Stimulated activated CD4-positive, alpha-beta T cell treated with anti-CD3 and anti-CD28 coated beads, TNF-alpha, amount 100 ng/mL, for 4 hours (primary cell): ENCODE results near the gene RPL18.
"Not testable (repeated sequence)": the region's sequence is repeated elsewhere in the genome, so short reads cannot be mapped to it uniquely, and the experiment has no call there.

Experiments used
- DNase-seq, 3 experiments: peaks; one replicate each; pipeline ENCODE4 v3.0.0-alpha.2; 2020; ENCODE audit warnings: low read depth in 3 of 3

The RPL18 gene

GRCh38 chr19:48644839-48645619 lies 26.1 kb upstream of the RPL18 start:
- DNase-seq = peak in 2 of 3 experiments; percentile 39 to 57

GRCh38 chr19:48644355-48644754 lies 25.4 kb upstream of the RPL18 start:
- no peak for DNase-seq

GRCh38 chr19:48642862-48643261 lies 23.9 kb upstream of the RPL18 start:
- no peak for DNase-seq

DNA sequence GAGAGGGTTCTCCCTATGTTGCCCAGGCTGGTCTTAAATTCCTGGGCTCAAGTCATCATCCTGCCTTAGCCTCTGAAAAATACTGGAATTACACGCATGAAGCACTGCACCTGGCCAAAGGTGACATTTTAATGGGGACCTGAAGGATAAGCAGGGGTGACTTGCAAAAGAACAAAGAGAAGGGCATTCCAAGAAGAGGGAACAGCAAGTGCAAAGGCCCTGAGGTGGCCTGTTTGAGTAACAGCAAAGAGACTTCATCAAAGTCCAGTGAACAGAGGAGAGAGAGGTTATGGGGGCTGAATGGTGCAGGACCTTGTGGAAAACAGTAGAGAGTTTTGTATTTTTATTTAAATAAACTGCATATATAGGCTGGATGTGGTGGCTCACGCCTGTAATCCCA lies 22.9 kb upstream of the RPL18 start:
- DNase-seq = no peak

DNA sequence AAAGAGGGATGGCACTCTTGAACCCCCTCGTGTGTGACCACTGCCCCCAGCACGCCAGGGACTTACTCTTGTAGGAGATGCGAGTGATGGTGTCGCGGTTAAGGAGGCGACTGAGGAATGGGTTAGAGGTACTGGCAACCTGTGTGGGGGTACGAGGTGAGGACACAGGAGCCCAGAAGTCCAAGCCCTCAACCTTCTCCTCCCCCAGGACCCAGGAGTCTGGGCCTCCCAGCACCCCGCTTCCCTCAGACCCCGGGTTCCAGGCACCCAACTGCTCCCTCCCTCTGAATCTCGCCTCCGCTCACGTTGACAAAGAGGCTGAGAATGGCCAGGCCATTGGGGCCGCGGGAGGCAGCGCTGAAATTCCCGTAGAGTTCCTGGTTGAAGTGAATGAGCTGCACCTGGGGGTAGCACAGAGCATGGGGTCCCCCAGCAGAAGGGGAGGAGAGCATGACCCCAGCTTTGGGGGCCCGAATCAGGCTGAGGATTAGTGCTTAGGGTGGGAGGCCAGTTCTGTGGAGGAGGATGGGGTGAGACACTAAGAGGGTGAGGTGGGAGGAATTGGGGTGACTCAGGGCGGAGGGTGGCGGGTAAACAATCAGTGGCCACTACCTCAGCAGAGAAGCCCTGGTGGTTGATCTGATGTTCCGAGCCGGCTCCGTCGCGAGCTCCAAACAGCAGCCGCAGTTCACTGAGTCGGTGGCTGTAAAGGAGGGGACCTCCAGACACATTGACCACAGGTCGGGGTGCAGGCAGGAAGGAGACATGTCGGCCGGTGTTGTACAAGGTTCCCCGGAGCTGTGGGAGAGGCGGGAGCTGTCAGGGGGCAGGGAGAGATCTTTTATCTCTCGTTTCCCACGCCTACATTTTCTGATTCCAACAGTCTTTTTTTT lies 20.8 kb upstream of the RPL18 start:
- no peak for DNase-seq

DNA sequence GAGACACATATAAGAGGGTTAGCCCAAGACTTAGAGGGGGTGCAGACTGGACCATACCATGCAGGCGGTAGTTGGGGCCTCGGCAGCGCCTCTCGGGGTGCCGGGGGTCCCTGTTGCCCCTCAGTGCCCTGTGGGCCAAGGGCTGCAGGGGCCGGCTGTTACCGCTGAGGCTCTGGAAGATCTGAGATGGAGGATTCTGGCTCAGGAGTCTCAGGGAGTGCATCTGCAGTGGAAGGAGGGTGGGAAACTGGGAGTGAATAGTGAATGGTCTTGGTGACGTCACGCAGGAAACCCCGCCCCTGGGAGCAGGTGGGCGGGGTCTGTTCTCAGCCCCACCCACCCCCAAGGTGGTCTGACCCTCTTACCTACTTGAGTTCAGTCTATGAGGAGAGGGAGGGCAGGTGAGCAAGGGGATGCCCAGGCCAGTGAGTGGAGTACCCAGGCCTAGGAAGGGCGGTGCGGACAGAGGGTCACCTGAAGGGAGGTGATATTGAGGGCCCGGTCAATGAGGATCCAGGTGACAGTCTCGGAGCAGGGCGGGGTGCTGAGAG lies 19.9 kb upstream of the RPL18 start:
- DNase-seq = no peak

GRCh38 chr19:48637948-48638830 lies 19.2 kb upstream of the RPL18 start:
- DNase-seq = peak; percentile 56 to 78 (median 70)

DNA sequence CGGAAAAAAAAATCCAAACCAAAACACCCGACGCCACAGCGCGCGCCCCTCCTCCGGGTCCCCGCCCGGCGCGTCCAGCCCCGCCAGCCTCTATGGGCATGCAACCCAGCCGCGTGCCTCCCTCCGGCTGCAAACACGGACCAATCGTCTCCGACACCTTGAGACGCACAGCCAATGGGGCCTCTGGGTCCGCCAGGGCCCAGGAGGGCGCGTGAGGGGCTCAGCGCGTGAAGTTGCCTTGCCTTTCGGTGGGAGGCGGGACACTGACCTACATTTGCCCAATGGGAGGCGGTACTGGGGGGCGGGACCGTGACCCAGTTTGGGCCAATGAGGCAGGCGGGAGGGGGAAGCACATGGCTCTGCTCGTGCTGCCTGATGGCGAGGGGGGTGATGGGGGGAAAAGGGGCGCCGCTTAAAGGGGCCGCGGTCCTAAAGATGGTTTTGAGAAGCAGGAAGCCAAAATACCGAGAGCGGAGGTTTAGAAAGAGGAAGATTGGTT lies 18.5 kb upstream of the RPL18 start:
- DNase-seq = peak; percentile 97 to 99 (median 98)

DNA sequence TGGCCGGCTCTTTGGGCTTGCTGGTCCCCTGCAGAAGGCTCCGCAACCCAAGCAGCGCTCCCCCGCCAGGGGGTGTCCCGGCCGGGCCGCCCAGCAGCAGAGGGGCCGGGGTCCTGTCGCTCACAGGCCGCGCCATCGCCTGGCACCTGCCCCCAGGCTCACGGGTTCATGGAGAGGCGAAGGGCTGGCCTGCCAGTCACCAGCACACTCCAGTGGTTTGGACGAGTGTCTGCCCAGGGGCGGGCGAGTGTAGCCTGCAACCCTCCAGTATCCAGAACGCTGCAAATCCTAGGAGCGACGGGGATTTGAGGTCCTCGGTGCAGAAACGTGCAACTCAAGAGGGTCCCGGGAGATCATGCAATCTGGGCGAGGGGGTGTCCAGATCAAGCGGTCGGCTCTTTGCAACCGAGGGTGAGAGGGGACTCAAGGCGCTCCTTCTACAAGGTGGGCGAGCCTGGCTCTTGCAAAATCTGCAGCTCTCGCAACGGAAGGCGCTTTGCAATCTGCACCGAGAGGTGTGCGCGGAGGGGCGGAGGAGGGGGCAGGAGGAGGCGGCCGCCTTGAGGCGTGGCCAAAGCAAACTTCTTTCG lies 18.0 kb upstream of the RPL18 start, which contains the start of gene DBP:
TSS of gene DBP (minus strand) at position 521 of the 590 bp plus-strand sequence. CDS start at position 136, 385 bp downstream.
- no peak for DNase-seq

- DNase-seq = no peak
Measured at GRCh38 chr19:48635966-48636858, 17.2 kb upstream of the RPL18 start.

- DNase-seq = peak; percentile 56 to 75 (median 59)
Measured at GRCh38 chr19:48635263-48635965, 16.4 kb upstream of the RPL18 start.

GRCh38 chr19:48634424-48635262 lies 15.7 kb upstream of the RPL18 start:
- peak; percentile 85 to 93 (median 87) for DNase-seq

GRCh38 chr19:48634036-48634342 lies 15.0 kb upstream of the RPL18 start:
- no peak for DNase-seq

- no peak for DNase-seq
Measured at GRCh38 chr19:48633148-48634035, 14.4 kb upstream of the RPL18 start.

GRCh38 chr19:48632692-48633147 lies 13.7 kb upstream of the RPL18 start:
- DNase-seq = no peak

- DNase-seq = not testable (repeated sequence)
Measured at GRCh38 chr19:48632286-48632685, 13.3 kb upstream of the RPL18 start.

DNA sequence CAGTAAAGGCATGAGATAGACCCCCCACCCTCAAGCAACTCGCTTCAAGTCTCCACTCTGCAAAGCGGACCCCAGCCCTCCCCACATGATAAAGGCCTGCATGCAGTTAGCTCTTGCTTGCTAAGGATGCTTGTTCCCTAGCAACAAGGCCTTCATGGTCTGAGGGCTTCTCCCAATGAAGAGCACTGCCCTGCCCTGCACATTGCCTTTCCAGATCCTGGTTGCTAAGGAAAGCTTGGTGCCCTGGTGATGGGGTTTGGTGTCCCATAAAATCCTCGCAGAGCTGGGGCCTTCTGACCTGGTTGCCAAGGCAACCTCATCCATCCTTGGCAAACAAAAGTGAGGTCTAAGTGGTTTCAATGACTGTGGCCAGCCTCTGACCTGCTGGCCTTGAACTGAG lies 12.2 kb upstream of the RPL18 start:
- no peak for DNase-seq
